H1 (cell line): ENCODE measurements around the gene ZNF560. TPM values are rescaled to one million over a fixed set of nuclear protein-coding genes. Genes with fewer than 3 reads are reported as not detected.

Experiments
- CTCF ChIA-PET: fragments of 300-600 bp; sonication (Branson Sonifier 250); formaldehyde crosslinking; loops from one replicate; lab custom pipeline; 2021; ENCODE audit not compliant: partially characterized antibody; lab: Charles Lee
- POLR2A ChIA-PET: fragments of 300-600 bp; sonication (Branson Sonifier 250); formaldehyde crosslinking; loops from one replicate; lab custom pipeline; 2021; ENCODE audit warnings: inconsistent platforms; ENCODE audit not compliant: partially characterized antibody; lab: Charles Lee
- DNase-seq, 2 experiments: peaks; one replicate each; pipeline versions ENCODE4 v3.0.0 to v3.0.0-alpha.2; 2010 to 2022; ENCODE audit warnings: low spot score in 2 of 2, low read depth in 1 of 2, mixed read lengths in 1 of 2
- FAIRE-seq: peaks from 2 replicates; lab custom pipeline; 2011; peaks lifted over from hg19 to GRCh38; lab: Jason Lieb, UNC
- H2AFZ ChIP-seq: 2 replicates; pipeline ENCODE4 v1.8.1; 2012; ENCODE audit warnings: low read length, inconsistent platforms
- H2AK5ac ChIP-seq: 2 replicates; pipeline ENCODE4 v1.6.1; 2013; ENCODE audit warnings: low read depth, low read length
- H2BK120ac ChIP-seq: replicated peaks from 2 replicates; pipeline ENCODE3; 2013; ENCODE audit warnings: low read depth, low read length, inconsistent platforms
- H2BK12ac ChIP-seq: 2 replicates; pipeline ENCODE4 v1.6.1; 2013; ENCODE audit warnings: low read depth, low read length
- H2BK15ac ChIP-seq: 2 replicates; pipeline ENCODE4 v1.6.1; 2013; ENCODE audit warnings: low read length
- H2BK20ac ChIP-seq: 2 replicates; pipeline ENCODE4 v1.6.1; 2013; ENCODE audit warnings: low read length
- H2BK5ac ChIP-seq: 2 replicates; pipeline ENCODE4 v1.6.1; 2013; ENCODE audit warnings: low read depth, low read length
- H3K14ac ChIP-seq: 2 replicates; pipeline ENCODE4 v1.6.1; 2013; ENCODE audit warnings: inconsistent platforms; ENCODE audit not compliant: insufficient read length
- H3K18ac ChIP-seq: 2 replicates; pipeline ENCODE4 v1.6.1; 2013; ENCODE audit warnings: low read length; ENCODE audit errors: extremely low read depth
- H3K23ac ChIP-seq: 2 replicates; pipeline ENCODE4 v1.6.1; 2013; ENCODE audit warnings: inconsistent platforms; ENCODE audit not compliant: insufficient read length
- H3K23me2 ChIP-seq: 2 replicates; pipeline ENCODE4 v1.6.1; 2013; ENCODE audit warnings: low read depth, low read length
- H3K27ac ChIP-seq: 2 replicates; pipeline ENCODE4 v1.6.1; 2011; ENCODE audit warnings: low read depth, low read length, inconsistent platforms
- H3K27me3 ChIP-seq, 4 experiments: replicated peaks in 1 of 4; 1 replicate in 1 of 4; 2 replicates in 3 of 4; pipeline versions ENCODE4 v1.6.1 to v1.8.1; 2011 to 2013; ENCODE audit warnings: low read length in 3 of 4, mild to moderate bottlenecking in 3 of 4, inconsistent platforms in 2 of 4, mixed read lengths in 2 of 4, moderate library complexity in 1 of 4; ENCODE audit not compliant: control insufficient read depth in 3 of 4, insufficient read depth in 3 of 4; ENCODE audit errors: extremely low read depth in 1 of 4
- H3K36me3 ChIP-seq, 4 experiments: 2 replicates each; pipeline versions ENCODE4 v1.6.1 to v1.8.1; 2011 to 2013; ENCODE audit warnings: mild to moderate bottlenecking in 4 of 4, low read length in 3 of 4, moderate library complexity in 2 of 4, control low read depth in 1 of 4, inconsistent platforms in 1 of 4; ENCODE audit not compliant: insufficient read depth in 4 of 4, control insufficient read depth in 2 of 4
- H3K4ac ChIP-seq: replicated peaks from 2 replicates; pipeline ENCODE3; 2013; ENCODE audit warnings: low read length, low read depth, mixed read lengths, inconsistent platforms; ENCODE audit not compliant: insufficient read length
- H3K4me1 ChIP-seq, 4 experiments: replicated peaks in 1 of 4; 1 replicate in 1 of 4; 2 replicates in 3 of 4; pipeline versions ENCODE4 v1.6.1 to v1.8.1; 2011 to 2013; ENCODE audit warnings: low read length in 3 of 4, inconsistent platforms in 2 of 4, mixed read lengths in 1 of 4; ENCODE audit not compliant: insufficient read depth in 4 of 4, control insufficient read depth in 3 of 4
- H3K4me2 ChIP-seq, 2 experiments: 2 replicates each; pipeline versions ENCODE4 v1.6.1 to v1.8.1; 2011 to 2013; ENCODE audit warnings: low read depth in 2 of 2, low read length in 2 of 2, control low read depth in 1 of 2, inconsistent platforms in 1 of 2, mild to moderate bottlenecking in 1 of 2; ENCODE audit not compliant: insufficient read depth in 1 of 2
- H3K4me3 ChIP-seq, 4 experiments: fragments of 200-600, 300-600 bp in 1 of 4; sonication (generic), shearing (Covaris generic), sonication (Bioruptor Twin) in 1 of 4; 2 replicates each; pipeline versions ENCODE4 v1.5.1 to v1.8.1; 2011 to 2016; ENCODE audit warnings: low read length in 4 of 4, low read depth in 3 of 4, control low read depth in 2 of 4, inconsistent platforms in 2 of 4, mild to moderate bottlenecking in 2 of 4, mixed read lengths in 1 of 4, moderate library complexity in 1 of 4; ENCODE audit not compliant: insufficient read depth in 2 of 4; ENCODE audit errors: extremely low read depth in 1 of 4
- H3K56ac ChIP-seq: replicated peaks from 2 replicates; pipeline ENCODE3; 2013; ENCODE audit warnings: low read depth, mild to moderate bottlenecking, mixed read lengths, low read length, inconsistent platforms; ENCODE audit not compliant: insufficient read length
- H3K79me1 ChIP-seq: 2 replicates; pipeline ENCODE4 v1.6.1; 2013; ENCODE audit warnings: low read depth, low read length, control low read depth
- H3K79me2 ChIP-seq, 2 experiments: 2 replicates each; pipeline versions ENCODE4 v1.6.1 to v1.8.1; 2012 to 2013; ENCODE audit warnings: low read length in 2 of 2, mild to moderate bottlenecking in 2 of 2, inconsistent platforms in 1 of 2; ENCODE audit not compliant: insufficient read depth in 2 of 2, control insufficient read depth in 1 of 2
- H3K9ac ChIP-seq, 4 experiments: replicated peaks in 1 of 4; 1 replicate in 1 of 4; 2 replicates in 3 of 4; pipeline versions ENCODE4 v1.6.1 to v1.8.1; 2011 to 2013; ENCODE audit warnings: low read depth in 3 of 4, low read length in 3 of 4, control low read depth in 2 of 4, mild to moderate bottlenecking in 2 of 4, moderate library complexity in 2 of 4, inconsistent platforms in 1 of 4; ENCODE audit errors: extremely low read depth in 1 of 4
- H3K9me3 ChIP-seq, 2 experiments: 2 replicates each; pipeline versions ENCODE4 v1.6.1 to v1.8.1; 2012 to 2013; ENCODE audit warnings: mild to moderate bottlenecking in 2 of 2, moderate library complexity in 2 of 2, control low read depth in 1 of 2, inconsistent platforms in 1 of 2, low read depth in 1 of 2, low read length in 1 of 2, mixed read lengths in 1 of 2; ENCODE audit not compliant: insufficient read depth in 2 of 2
- H4K20me1 ChIP-seq, 2 experiments: replicated peaks in 1 of 2; 2 replicates each; pipeline versions ENCODE3 to v1.8.1; 2011 to 2013; ENCODE audit warnings: inconsistent platforms in 2 of 2, low read length in 2 of 2, mild to moderate bottlenecking in 1 of 2; ENCODE audit not compliant: insufficient read depth in 2 of 2, control insufficient read depth in 1 of 2
- H4K5ac ChIP-seq: 2 replicates; pipeline ENCODE4 v1.6.1; 2013; ENCODE audit warnings: low read length, low read depth, mixed read lengths, inconsistent platforms; ENCODE audit not compliant: insufficient read length
- H4K8ac ChIP-seq: 2 replicates; pipeline ENCODE4 v1.8.0; 2013; ENCODE audit warnings: mild to moderate bottlenecking, moderate library complexity, low read length, inconsistent platforms; ENCODE audit not compliant: insufficient read depth; ENCODE audit errors: extremely low read depth
- H4K91ac ChIP-seq: replicated peaks from 2 replicates; pipeline ENCODE3; 2013; ENCODE audit warnings: low read length, mixed read lengths, inconsistent platforms; ENCODE audit not compliant: insufficient read length
- GABPA ChIP-seq: IDR thresholded peaks from 2 replicates; pipeline ENCODE4 v1.6.1; 2011; ENCODE audit warnings: mild to moderate bottlenecking, low read length, moderate library complexity, borderline replicate concordance; ENCODE audit not compliant: insufficient read depth
- WGBS, 2 experiments: shearing (Covaris generic) in 1 of 2; methylation state at CpG; one replicate each; pipeline versions ENCODE4 v1.1.6 to v1.1.7; 2013 to 2015; ENCODE audit warnings: low lambda C conversion rate in 2 of 2, mixed read lengths in 2 of 2, inconsistent platforms in 1 of 2, low coverage in 1 of 2, missing lambda C conversion rate in 1 of 2; ENCODE audit not compliant: insufficient replicate concordance in 2 of 2, insufficient coverage in 1 of 2, insufficient read length in 1 of 2; ENCODE audit errors: extremely low coverage in 1 of 2, missing lambda C conversion rate in 1 of 2; 5-methylcytosine and 5-hydroxymethylcytosine counted together
- polyA plus RNA-seq, 7 experiments: library from polyadenylated mRNA; depleted of rRNA in 3 of 7; stranded (reverse) in 5 of 7; unstranded in 2 of 7; fragments of >200 nt in 5 of 7; fragments of 200-250 nt in 2 of 7; gene quantifications; 1 replicate in 5 of 7; 2 replicates in 1 of 7; 4 replicates in 1 of 7; pipeline versions ENCODE4 v1.2.1 to v1.2.3, GENCODE V29; 2011 to 2013; ENCODE audit warnings: missing spikeins in 2 of 7, mixed read lengths in 2 of 7
- total RNA-seq: library from RNA; stranded (reverse); fragmentation: NEBNext Ultra II Directional; extraction: Animal tissue kit (Norgen Biotek cat#: 25700); gene quantifications from 2 replicates; pipeline ENCODE4 v1.2.1, GENCODE V29; 2021

ZNF560 gene
- total and polyA plus RNA-seq, 2 of the 8 experiments (the other 6 are each of a cell fraction or from before 2014, with no cell fraction given), result 0.02 TPM; not detected in 1

DNA sequence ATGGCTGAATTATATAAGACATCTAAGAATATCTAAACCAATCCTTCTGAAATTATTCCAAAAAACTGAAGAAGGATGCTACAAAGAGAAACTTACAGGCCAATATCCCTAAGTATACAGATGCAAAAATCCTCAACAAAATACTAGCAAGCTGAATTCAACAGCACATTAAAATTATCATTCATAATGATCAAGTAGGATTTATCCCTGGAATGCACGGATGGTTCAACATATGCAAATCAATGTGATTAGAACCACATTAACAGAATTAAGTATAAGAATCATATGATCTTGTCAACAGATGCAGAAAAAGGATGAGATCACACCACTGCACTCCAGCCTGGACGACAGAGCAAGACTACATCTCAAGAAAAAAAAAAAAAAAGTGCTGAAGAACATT, 13.3 kb downstream of the ZNF560 start:
- Histone ChIP-seq H3K79me2 (no peaks in the 10 kb centered on the region), H2AFZ (no peak overlapping the region), H3K9ac (no peak overlapping the region), H2BK5ac (no peak overlapping the region), H4K5ac (no peak overlapping the region), H3K79me1 (no peaks in the 10 kb centered on the region), H3K27me3 (no peaks in the 10 kb centered on the region), H2AK5ac (no peak overlapping the region), H3K36me3 (no peaks in the 10 kb centered on the region), H3K4ac (no peak overlapping the region), H3K4me2 (no peak overlapping the region), H4K91ac (no peak overlapping the region), H3K4me3 (no peak overlapping the region), H2BK12ac (no peak overlapping the region), H3K14ac (no peak overlapping the region), H3K9me3 (peaks cover 39 to 60% of the 10 kb centered on the region in 2 experiments), H3K56ac (no peak overlapping the region), H3K27ac (no peak overlapping the region), H2BK15ac (no peak overlapping the region), H3K18ac (no peak overlapping the region), H2BK20ac (no peak overlapping the region), H4K20me1 (no peaks in the 10 kb centered on the region), H3K4me1 (no peaks in the 10 kb centered on the region), H3K23ac (no peak overlapping the region), H3K23me2 (0 out of 2 replicates have a peak, but pooled peaks cover 1% of the 10 kb centered on the region), H4K8ac (no peak overlapping the region)
- FAIRE-seq, result no peak
- 66% methylated on average over 2 of the region's 2 CpGs; no CpG with 5 or more reads in 1 of the 2 experiments for WGBS, 2 experiments
- CTCF ChIA-PET, result no interaction called here
- DNase-seq, result no peak
- POLR2A ChIA-PET, result no interaction called here
- no peak for TF ChIP-seq GABPA
- TF ChIP-seq, all 59 proteins: peak for 0
- H2BK120ac ChIP-seq, result no peak overlapping the region
